Mesenchymal stem cell (in vitro differentiated cells and primary cell): ENCODE measurements around the gene PIK3C2A.
A peak's percentile ranks its signal among the peaks of the same experiment; 100 is the strongest.

Experiments
- DNase-seq: peaks from one replicate; pipeline ENCODE4 v3.0.0-alpha.2; 2013
- H2AFZ ChIP-seq: one replicate; pipeline ENCODE4 v1.6.1; 2013; ENCODE audit warnings: low read depth, mild to moderate bottlenecking, control low read depth, inconsistent platforms, low read length, moderate library complexity
- H2AK5ac ChIP-seq: 2 replicates; pipeline ENCODE4 v1.6.1; 2013; ENCODE audit warnings: low read length, moderate library complexity, mild to moderate bottlenecking, inconsistent platforms; ENCODE audit not compliant: severe bottlenecking
- H2BK120ac ChIP-seq: one replicate; pipeline ENCODE4 v1.6.1; 2013; ENCODE audit warnings: low read depth, mild to moderate bottlenecking, inconsistent platforms, low read length, moderate library complexity
- H2BK12ac ChIP-seq, 2 experiments: one replicate each; pipeline ENCODE4 v1.6.1; 2013; ENCODE audit warnings: inconsistent platforms in 2 of 2, low read length in 2 of 2, mild to moderate bottlenecking in 2 of 2, moderate library complexity in 2 of 2, control low read depth in 1 of 2
- H2BK15ac ChIP-seq: one replicate; pipeline ENCODE4 v1.6.1; 2013; ENCODE audit warnings: mild to moderate bottlenecking, low read depth, inconsistent platforms; ENCODE audit not compliant: poor library complexity, severe bottlenecking
- H2BK5ac ChIP-seq: 2 replicates; pipeline ENCODE4 v1.6.1; 2013; ENCODE audit warnings: low read depth, mild to moderate bottlenecking, low read length, control low read depth, inconsistent platforms; ENCODE audit not compliant: poor library complexity, severe bottlenecking
- H3K14ac ChIP-seq, 2 experiments: one replicate each; pipeline ENCODE4 v1.6.1; 2013; ENCODE audit warnings: inconsistent platforms in 2 of 2, low read length in 2 of 2, control low read depth in 1 of 2, mild to moderate bottlenecking in 1 of 2, moderate library complexity in 1 of 2
- H3K18ac ChIP-seq, 2 experiments: one replicate each; pipeline ENCODE4 v1.6.1; 2013; ENCODE audit warnings: inconsistent platforms in 2 of 2, low read length in 2 of 2, control low read depth in 1 of 2, low read depth in 1 of 2, mild to moderate bottlenecking in 1 of 2
- H3K23ac ChIP-seq, 2 experiments: one replicate each; pipeline ENCODE4 v1.6.1; 2013; ENCODE audit warnings: inconsistent platforms in 2 of 2, low read length in 2 of 2, mild to moderate bottlenecking in 2 of 2, moderate library complexity in 2 of 2, control low read depth in 1 of 2
- H3K27ac ChIP-seq: 2 replicates; pipeline ENCODE4 v1.5.1; 2013; ENCODE audit warnings: mild to moderate bottlenecking, moderate library complexity, low read length, control low read depth, inconsistent platforms; ENCODE audit not compliant: poor library complexity, severe bottlenecking
- H3K27me3 ChIP-seq, 2 experiments: 2 replicates each; pipeline versions ENCODE4 v1.6.1 to v1.7.0; 2013; ENCODE audit warnings: low read length in 2 of 2, mild to moderate bottlenecking in 2 of 2, moderate library complexity in 2 of 2, control low read depth in 1 of 2, inconsistent platforms in 1 of 2; ENCODE audit not compliant: control insufficient read depth in 1 of 2, insufficient read depth in 1 of 2
- H3K36me3 ChIP-seq, 2 experiments: 2 replicates each; pipeline versions ENCODE4 v1.6.1 to v1.7.0; 2013; ENCODE audit warnings: low read length in 2 of 2, control low read depth in 1 of 2, inconsistent platforms in 1 of 2, low read depth in 1 of 2, mild to moderate bottlenecking in 1 of 2; ENCODE audit not compliant: insufficient read depth in 2 of 2, control insufficient read depth in 1 of 2
- H3K4ac ChIP-seq, 2 experiments: one replicate each; pipeline ENCODE4 v1.6.1; 2013; ENCODE audit warnings: inconsistent platforms in 2 of 2, low read length in 2 of 2, mild to moderate bottlenecking in 2 of 2, moderate library complexity in 2 of 2, control low read depth in 1 of 2, low read depth in 1 of 2
- H3K4me1 ChIP-seq: 2 replicates; pipeline ENCODE4 v1.6.1; 2013; ENCODE audit warnings: low read depth, low read length, control low read depth; ENCODE audit not compliant: control insufficient read depth, insufficient read depth
- H3K4me2 ChIP-seq: 2 replicates; pipeline ENCODE4 v1.6.1; 2013; ENCODE audit warnings: low read length, mild to moderate bottlenecking, inconsistent platforms; ENCODE audit not compliant: poor library complexity, severe bottlenecking
- H3K4me3 ChIP-seq, 2 experiments: 2 replicates each; pipeline versions ENCODE4 v1.5.1 to v1.7.0; 2013; ENCODE audit warnings: low read length in 2 of 2, mild to moderate bottlenecking in 2 of 2, control low read depth in 1 of 2, low read depth in 1 of 2; ENCODE audit not compliant: insufficient read depth in 1 of 2
- H3K79me1 ChIP-seq: replicated peaks from 2 replicates; pipeline ENCODE4 v1.6.1; 2013; ENCODE audit warnings: mild to moderate bottlenecking, control low read depth, low read length, inconsistent platforms; ENCODE audit not compliant: poor library complexity, severe bottlenecking
- H3K9ac ChIP-seq: 2 replicates; pipeline ENCODE4 v1.7.0; 2013; ENCODE audit warnings: mild to moderate bottlenecking, low read length, moderate library complexity
- H3K9me3 ChIP-seq: 2 replicates; pipeline ENCODE4 v1.7.0; 2013; ENCODE audit warnings: mild to moderate bottlenecking, low read length; ENCODE audit not compliant: control insufficient read depth
- H4K8ac ChIP-seq: one replicate; pipeline ENCODE4 v1.6.1; 2013; ENCODE audit warnings: inconsistent platforms, mild to moderate bottlenecking, low read length, moderate library complexity
- H4K91ac ChIP-seq: one replicate; pipeline ENCODE4 v1.6.1; 2013; ENCODE audit warnings: mild to moderate bottlenecking, low read length, inconsistent platforms
- WGBS: methylation state at CpG from one replicate; pipeline ENCODE4 v1.1.7; 2013; ENCODE audit warnings: mixed read lengths; 5-methylcytosine and 5-hydroxymethylcytosine counted together

The PIK3C2A gene

GRCh38 chr11:17197431-17197898 is 10.3 kb downstream of the PIK3C2A start:
- no peak for DNase-seq
- H3K14ac ChIP-seq = no peak overlapping the region
- H3K18ac ChIP-seq = no peak overlapping the region
- H2BK12ac ChIP-seq = no peak overlapping the region
- peak overlapping the region; percentile 32 for H3K27ac ChIP-seq
- no peak overlapping the region for H2BK15ac ChIP-seq
- no peak overlapping the region for H2BK120ac ChIP-seq
- no peak overlapping the region for H3K4ac ChIP-seq
- H4K8ac ChIP-seq = no peak overlapping the region
- no peak overlapping the region for H3K4me3 ChIP-seq
- H3K23ac ChIP-seq = no peak overlapping the region
- H3K79me1 ChIP-seq = peaks cover 14% of the 10 kb centered on the region
- no peak overlapping the region for H2AFZ ChIP-seq
- no peaks in the 10 kb centered on the region for H3K27me3 ChIP-seq
- H3K9ac ChIP-seq = no peak overlapping the region
- H3K36me3 ChIP-seq = peaks cover 10 to 22% of the 10 kb centered on the region in 2 experiments
- peaks cover 2% of the 10 kb centered on the region for H3K4me1 ChIP-seq
- no peak overlapping the region for H4K91ac ChIP-seq
- H3K9me3 ChIP-seq = no peaks in the 10 kb centered on the region
- H3K4me2 ChIP-seq = no peak overlapping the region
- H2AK5ac ChIP-seq = no peak overlapping the region
- H2BK5ac ChIP-seq = no peak overlapping the region

- Histone ChIP-seq H4K91ac (no peak overlapping the region), H3K14ac (no peak overlapping the region), H3K18ac (no peak overlapping the region), H3K36me3 (peaks cover 6 to 33% of the 10 kb centered on the region in 2 experiments), H3K4me2 (no peak overlapping the region), H3K79me1 (peaks cover 22% of the 10 kb centered on the region), H3K9me3 (no peaks in the 10 kb centered on the region), H2AFZ (no peak overlapping the region), H2AK5ac (no peak overlapping the region), H3K9ac (no peak overlapping the region), H2BK12ac (no peak overlapping the region), H4K8ac (no peak overlapping the region), H3K4me1 (peaks cover 2% of the 10 kb centered on the region), H3K27ac (no peak overlapping the region), H3K27me3 (no peaks in the 10 kb centered on the region), H3K4ac (no peak overlapping the region), H3K23ac (no peak overlapping the region), H2BK15ac (no peak overlapping the region), H2BK5ac (no peak overlapping the region), H3K4me3 (no peak overlapping the region), H2BK120ac (no peak overlapping the region)
- no peak for DNase-seq
- 58% methylated on average over 2 of the region's 2 CpGs for WGBS
Observed at GRCh38 chr11:17188675-17189074, 19.1 kb downstream of the PIK3C2A start.

GRCh38 chr11:17186932-17187692 is 20.7 kb downstream of the PIK3C2A start:
- H4K8ac ChIP-seq = no peak overlapping the region
- peaks cover 18% of the 10 kb centered on the region for H3K79me1 ChIP-seq
- H3K9ac ChIP-seq = no peak overlapping the region
- no peak overlapping the region for H2AFZ ChIP-seq
- H3K4ac ChIP-seq = no peak overlapping the region
- no peak overlapping the region for H3K4me2 ChIP-seq
- no peak overlapping the region for H2BK15ac ChIP-seq
- H3K27ac ChIP-seq = no peak overlapping the region
- no peak overlapping the region for H2AK5ac ChIP-seq
- H3K4me3 ChIP-seq = no peak overlapping the region
- DNase-seq = no peak
- H3K9me3 ChIP-seq = no peaks in the 10 kb centered on the region
- H2BK120ac ChIP-seq = no peak overlapping the region
- no peak overlapping the region for H4K91ac ChIP-seq
- no peak overlapping the region for H2BK5ac ChIP-seq
- no peak overlapping the region for H3K18ac ChIP-seq
- H3K36me3 ChIP-seq = peaks cover 0 to 23% of the 10 kb centered on the region in 2 experiments
- H2BK12ac ChIP-seq = no peak overlapping the region
- H3K4me1 ChIP-seq = peaks cover 7% of the 10 kb centered on the region
- 97% methylated on average over 3 of the region's 3 CpGs for WGBS
- H3K23ac ChIP-seq = no peak overlapping the region
- no peaks in the 10 kb centered on the region for H3K27me3 ChIP-seq
- H3K14ac ChIP-seq = no peak overlapping the region

GRCh38 chr11:17185938-17186337 is 21.8 kb downstream of the PIK3C2A start:
- Histone ChIP-seq H4K8ac (no peak overlapping the region), H3K23ac (no peak overlapping the region), H3K14ac (no peak overlapping the region), H3K4me1 (peaks cover 7% of the 10 kb centered on the region), H3K4me3 (no peak overlapping the region), H3K36me3 (peaks cover 0 to 13% of the 10 kb centered on the region in 2 experiments), H3K9ac (no peak overlapping the region), H2BK15ac (no peak overlapping the region), H3K4me2 (no peak overlapping the region), H2BK120ac (no peak overlapping the region), H2AK5ac (no peak overlapping the region), H2BK5ac (no peak overlapping the region), H3K9me3 (no peaks in the 10 kb centered on the region), H3K27ac (no peak overlapping the region), H3K79me1 (peaks cover 17% of the 10 kb centered on the region), H3K18ac (peak overlapping the region in 1 of 2 experiments; percentile 22), H4K91ac (no peak overlapping the region), H2BK12ac (no peak overlapping the region), H3K4ac (no peak overlapping the region), H3K27me3 (no peaks in the 10 kb centered on the region), H2AFZ (no peak overlapping the region)
- 93% methylated on average over 2 of the region's 2 CpGs for WGBS
- DNase-seq = no peak
